ENCODE data around the gene CCDC30. TPM values are rescaled to one million over a fixed set of nuclear protein-coding genes. Genes with fewer than 3 reads are reported as not detected.
"Not testable (repeated sequence)": the region's sequence is repeated elsewhere in the genome, so short reads cannot be mapped to it uniquely, and the experiment has no call there.

The CCDC30 gene
- total RNA-seq, 1 donor from 2014 or later = 2.0 TPM

DNA sequence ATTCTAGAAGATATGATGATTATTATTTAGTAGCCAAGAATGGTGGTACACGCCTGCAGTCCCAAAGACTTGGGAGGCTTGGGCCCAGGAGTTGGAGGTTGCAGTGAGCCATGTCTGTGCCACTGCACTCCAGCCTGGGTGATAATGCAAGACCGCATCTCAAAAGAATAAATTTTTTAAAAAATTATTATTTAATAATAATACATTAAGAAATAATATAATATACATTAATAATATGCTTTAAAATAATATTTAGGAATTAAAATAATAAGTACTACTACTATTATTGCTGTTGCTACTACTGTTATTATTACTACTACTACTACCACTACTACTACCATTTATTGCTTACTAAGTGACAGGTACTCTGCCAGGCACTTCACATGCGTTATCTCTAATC, 27.2 kb downstream of the CCDC30 start:
- Mint-ChIP-seq H3K4me1 (no peaks in the 10 kb centered on the region), H3K27me3 (ENCODE audit: insufficient read depth, low read depth) (no peaks in the 10 kb centered on the region), H3K4me3 (no peak overlapping the region), H3K27ac (no peak overlapping the region), H3K36me3 (peaks cover 17% of the 10 kb centered on the region), H3K9me3 (peaks cover 8% of the 10 kb centered on the region)
- Histone ChIP-seq H3K9ac (no peak overlapping the region), H4K20me1 (ENCODE audit: low read depth) (no peaks in the 10 kb centered on the region), H3K27ac (no peak overlapping the region), H3K4me1 (no peaks in the 10 kb centered on the region), H3K27me3 (no peaks in the 10 kb centered on the region), H3K4me3 (no peak overlapping the region), H3F3A (ENCODE audit: low read depth) (no peaks in the 10 kb centered on the region), H3K4me2 (no peak overlapping the region), H3K36me3 (no peaks in the 10 kb centered on the region), H3K79me2 (ENCODE audit: low read depth) (no peaks in the 10 kb centered on the region), H3K9me3 (ENCODE audit: low read depth) (no peaks in the 10 kb centered on the region), H2AFZ (replicated peaks) (no peak overlapping the region)
- TF ChIP-seq, protein P1, sequence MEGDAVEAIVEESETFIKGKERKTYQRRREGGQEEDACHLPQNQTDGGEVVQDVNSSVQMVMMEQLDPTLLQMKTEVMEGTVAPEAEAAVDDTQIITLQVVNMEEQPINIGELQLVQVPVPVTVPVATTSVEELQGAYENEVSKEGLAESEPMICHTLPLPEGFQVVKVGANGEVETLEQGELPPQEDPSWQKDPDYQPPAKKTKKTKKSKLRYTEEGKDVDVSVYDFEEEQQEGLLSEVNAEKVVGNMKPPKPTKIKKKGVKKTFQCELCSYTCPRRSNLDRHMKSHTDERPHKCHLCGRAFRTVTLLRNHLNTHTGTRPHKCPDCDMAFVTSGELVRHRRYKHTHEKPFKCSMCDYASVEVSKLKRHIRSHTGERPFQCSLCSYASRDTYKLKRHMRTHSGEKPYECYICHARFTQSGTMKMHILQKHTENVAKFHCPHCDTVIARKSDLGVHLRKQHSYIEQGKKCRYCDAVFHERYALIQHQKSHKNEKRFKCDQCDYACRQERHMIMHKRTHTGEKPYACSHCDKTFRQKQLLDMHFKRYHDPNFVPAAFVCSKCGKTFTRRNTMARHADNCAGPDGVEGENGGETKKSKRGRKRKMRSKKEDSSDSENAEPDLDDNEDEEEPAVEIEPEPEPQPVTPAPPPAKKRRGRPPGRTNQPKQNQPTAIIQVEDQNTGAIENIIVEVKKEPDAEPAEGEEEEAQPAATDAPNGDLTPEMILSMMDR (IDR thresholded peaks at IDR 0.05) = no peak
- DNase-seq (ENCODE audit: low spot score) = no peak

DNA sequence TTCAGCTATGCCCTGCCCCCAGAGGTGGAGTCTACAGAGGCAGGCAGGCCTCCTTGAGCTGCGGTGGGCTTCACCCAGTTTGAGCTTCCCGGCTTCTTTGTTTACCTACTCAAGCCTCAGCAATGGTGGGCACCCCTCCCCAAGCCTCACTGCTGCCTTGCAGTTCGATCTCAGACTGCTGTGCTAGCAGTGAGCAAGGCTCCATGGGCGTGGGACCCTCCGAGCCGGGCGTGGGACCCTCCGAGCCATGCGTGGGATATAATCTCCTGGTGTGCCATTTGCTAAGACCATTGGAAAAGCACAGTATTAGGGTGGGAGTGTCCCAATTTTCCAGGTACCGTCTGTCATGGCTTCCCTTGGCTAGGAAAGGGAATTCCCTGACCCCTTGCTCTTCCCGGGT, 38.9 kb downstream of the CCDC30 start:
- H3K79me2 ChIP-seq (ENCODE audit: low read depth); H3K4me3 ChIP-seq; H3K4me2 ChIP-seq; H3F3A ChIP-seq (ENCODE audit: low read depth); H3K27me3 Mint-ChIP-seq (ENCODE audit: insufficient read depth, low read depth); H3K4me1 Mint-ChIP-seq; H3K4me1 ChIP-seq; H3K27ac Mint-ChIP-seq; H3K27me3 ChIP-seq; H3K9ac ChIP-seq; H3K27ac ChIP-seq; DNase-seq (ENCODE audit: low spot score); H3K36me3 ChIP-seq; H3K4me3 Mint-ChIP-seq; H4K20me1 ChIP-seq (ENCODE audit: low read depth); H2AFZ ChIP-seq (replicated peaks): not testable (repeated sequence)
- H3K9me3 ChIP-seq (ENCODE audit: low read depth) = peaks cover 24% of the 10 kb centered on the region
- Mint-ChIP-seq H3K9me3 (peaks cover 31% of the 10 kb centered on the region), H3K36me3 (peaks cover 44% of the 10 kb centered on the region)

DNA sequence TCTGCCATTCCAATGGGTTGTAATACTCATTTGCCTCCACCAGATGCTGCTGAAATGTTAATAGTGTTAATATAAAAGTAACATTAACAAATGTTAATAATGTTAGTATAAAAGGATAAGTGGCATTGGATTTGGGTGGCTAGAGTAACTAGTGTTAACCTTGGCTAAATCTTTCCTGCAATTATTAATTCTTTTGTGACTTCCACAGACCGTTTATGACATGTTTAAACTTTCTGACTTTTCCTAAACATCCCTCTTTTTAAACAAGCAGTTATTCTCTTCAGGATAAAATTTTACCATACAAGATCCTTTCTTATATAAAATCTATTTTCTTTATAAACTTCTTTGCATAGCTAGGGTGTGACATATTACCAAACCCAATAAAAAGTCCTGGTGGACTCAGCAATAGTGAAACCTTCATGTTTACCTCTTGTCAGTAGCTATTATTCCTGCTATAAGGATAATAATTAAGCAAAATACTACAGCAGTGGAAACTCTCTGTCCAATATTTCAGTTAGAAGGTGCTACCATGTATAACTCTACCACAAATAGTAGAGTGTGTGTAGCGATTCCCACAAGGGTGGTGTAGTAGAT, 41.5 kb downstream of the CCDC30 start:
- no peak overlapping the region for H3K27ac ChIP-seq
- Mint-ChIP-seq H3K36me3 (peaks cover 52% of the 10 kb centered on the region), H3K4me3 (no peak overlapping the region), H3K9me3 (peaks cover 31% of the 10 kb centered on the region), H3K27ac (no peak overlapping the region), H3K27me3 (ENCODE audit: insufficient read depth, low read depth) (peaks cover 6% of the 10 kb centered on the region), H3K4me1 (no peaks in the 10 kb centered on the region)
- no peaks in the 10 kb centered on the region for H3F3A ChIP-seq (ENCODE audit: low read depth)
- H2AFZ ChIP-seq (replicated peaks) = no peak overlapping the region
- TF ChIP-seq, protein P1 (IDR thresholded peaks at IDR 0.05) = no peak
- TF ChIP-seq EZH2phosphoT487 (IDR thresholded peaks at IDR 0.05) (no peak), EZH2 (IDR thresholded peaks at IDR 0.05) (no peak)
- H3K4me2 ChIP-seq = no peak overlapping the region
- no peaks in the 10 kb centered on the region for H3K79me2 ChIP-seq (ENCODE audit: low read depth)
- DNase-seq (ENCODE audit: low spot score) = no peak
- no peaks in the 10 kb centered on the region for H4K20me1 ChIP-seq (ENCODE audit: low read depth)
- H3K9me3 ChIP-seq (ENCODE audit: low read depth) = peaks cover 31% of the 10 kb centered on the region
- H3K36me3 ChIP-seq = no peaks in the 10 kb centered on the region
- no peaks in the 10 kb centered on the region for H3K27me3 ChIP-seq
- H3K9ac ChIP-seq = no peak overlapping the region
- no peaks in the 10 kb centered on the region for H3K4me1 ChIP-seq
- H3K4me3 ChIP-seq = no peak overlapping the region

DNA sequence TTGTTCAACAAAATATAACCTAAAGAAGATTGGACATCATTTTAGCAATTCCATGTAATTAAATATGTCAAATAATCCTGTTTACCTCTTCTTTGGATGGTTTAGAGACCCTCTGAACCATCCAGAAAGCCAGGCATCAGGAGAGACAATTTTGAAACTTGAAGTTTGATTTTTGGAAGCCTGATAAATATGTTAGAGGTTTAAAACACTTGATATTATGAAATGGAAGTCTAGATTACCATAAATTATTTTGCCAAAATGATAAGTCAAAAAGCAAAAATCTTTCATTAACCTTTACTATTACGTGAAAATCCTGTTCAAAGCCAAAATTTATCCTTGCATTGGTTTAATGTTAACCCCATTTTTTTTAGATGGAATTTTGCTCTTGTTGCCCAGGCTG, 43.5 kb downstream of the CCDC30 start:
- no peaks in the 10 kb centered on the region for H3K4me1 Mint-ChIP-seq
- TF ChIP-seq EZH2phosphoT487 (IDR thresholded peaks at IDR 0.05) = no peak
- TF ChIP-seq, protein P1 (IDR thresholded peaks at IDR 0.05) = no peak
- TF ChIP-seq EZH2 (IDR thresholded peaks at IDR 0.05) = no peak
- Histone ChIP-seq H3K27ac (no peak overlapping the region), H3K36me3 (no peaks in the 10 kb centered on the region), H3K27me3 (no peaks in the 10 kb centered on the region), H3K4me1 (no peaks in the 10 kb centered on the region), H3K4me2 (no peak overlapping the region), H3F3A (ENCODE audit: low read depth) (no peaks in the 10 kb centered on the region), H3K4me3 (no peak overlapping the region), H2AFZ (replicated peaks) (no peak overlapping the region), H3K79me2 (ENCODE audit: low read depth) (no peaks in the 10 kb centered on the region), H4K20me1 (ENCODE audit: low read depth) (no peaks in the 10 kb centered on the region), H3K9me3 (ENCODE audit: low read depth) (peaks cover 38% of the 10 kb centered on the region), H3K9ac (no peak overlapping the region)
- peaks cover 48% of the 10 kb centered on the region for H3K9me3 Mint-ChIP-seq
- H3K36me3 Mint-ChIP-seq = peaks cover 57% of the 10 kb centered on the region
- H3K27ac Mint-ChIP-seq = no peak overlapping the region
- H3K4me3 Mint-ChIP-seq = no peak overlapping the region
- H3K27me3 Mint-ChIP-seq (ENCODE audit: insufficient read depth, low read depth) = peaks cover 6% of the 10 kb centered on the region
- DNase-seq (ENCODE audit: low spot score) = no peak

Data from neural progenitor cell (in vitro differentiated cells).